ENCODE measurements around the gene SF3B5. TPM values are rescaled to one million over a fixed set of nuclear protein-coding genes. Genes with fewer than 3 reads are reported as not detected.

The SF3B5 gene
- polyA plus RNA-seq, 1 donor (not counting 4 experiments of a cell fraction or from before 2014, with no cell fraction given) = 199 TPM

DNA sequence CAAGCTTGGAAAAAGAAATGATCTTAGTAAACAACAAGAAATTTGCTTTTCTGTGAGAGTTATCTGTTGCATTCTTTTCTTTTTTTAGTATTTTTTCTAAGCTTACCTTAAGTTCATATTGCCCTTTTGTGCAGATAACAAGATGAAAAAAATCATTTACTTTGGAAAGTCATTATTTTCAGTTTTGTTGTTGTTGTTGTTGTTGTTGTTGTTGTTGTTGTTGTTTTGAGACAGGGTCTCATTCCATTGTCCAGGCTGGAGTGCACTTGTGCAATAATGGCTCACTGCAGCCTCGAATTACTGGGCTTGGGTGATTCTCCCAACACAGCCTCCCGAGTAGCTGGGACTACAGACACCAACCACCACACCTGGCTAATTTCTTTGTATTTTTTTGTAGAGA, 46.1 kb upstream of the SF3B5 start:
- no peaks in the 10 kb centered on the region for H3K79me2 ChIP-seq (ENCODE audit: control insufficient read depth, insufficient read depth, low read length)
- H3K9me3 ChIP-seq (ENCODE audit: control insufficient read depth, low read depth, low read length) = no peaks in the 10 kb centered on the region
- H3K36me3 ChIP-seq (ENCODE audit: control insufficient read depth in 2 of 2, extremely low read depth in 1 of 2, insufficient read depth in 2 of 2, low read length in 2 of 2) = no peaks in the 10 kb centered on the region
- FAIRE-seq (no peak), DNase-seq (ENCODE audit: low read depth, low spot score) (no peak)
- dilution Hi-C loops (cut with MboI; ENCODE audit: extremely low pct_ligation_motif_present, low sequenced_read_pairs) = no loop called here
- H3K27ac ChIP-seq (ENCODE audit: control insufficient read depth, insufficient read depth, low read length) = no peak overlapping the region
- TF ChIP-seq EZH2 (IDR thresholded peaks at IDR 0.05; ENCODE audit: low read length) = no peak
- TF ChIP-seq CTCF (optimal IDR thresholded peaks at IDR 0.05 in 1 of 3, IDR thresholded peaks at IDR 0.05 in 1 of 3, conservative IDR thresholded peaks at IDR 0.05 in 1 of 3; ENCODE audit: extremely low read depth in 1 of 3, insufficient read depth in 2 of 3, low read length in 3 of 3) = no peak
- no peaks in the 10 kb centered on the region for H3K9me1 ChIP-seq (ENCODE audit: control insufficient read depth, extremely low read depth, insufficient read depth, low read length)
- H3K4me1 ChIP-seq (ENCODE audit: control insufficient read depth, extremely low read depth, insufficient read depth, low read length) = no peaks in the 10 kb centered on the region
- H3K9ac ChIP-seq (ENCODE audit: control insufficient read depth, extremely low read depth, insufficient read depth, low read length) = no peak overlapping the region
- no peaks in the 10 kb centered on the region for H4K20me1 ChIP-seq (ENCODE audit: control insufficient read depth, extremely low read depth, insufficient read depth, low read length)
- no peak overlapping the region for H2AFZ ChIP-seq (ENCODE audit: control insufficient read depth, low read length)
- H3K4me2 ChIP-seq (ENCODE audit: control insufficient read depth, extremely low read depth, insufficient read depth, low read depth, low read length) = no peak overlapping the region
- no peak overlapping the region for H3K4me3 ChIP-seq (ENCODE audit: control insufficient read depth in 2 of 3, extremely low read depth in 1 of 3, insufficient read depth in 2 of 3, low read depth in 1 of 3, low read length in 3 of 3)
- no peaks in the 10 kb centered on the region for H3K27me3 ChIP-seq (ENCODE audit: control insufficient read depth, extremely low read depth, insufficient read depth, low read length)

DNA sequence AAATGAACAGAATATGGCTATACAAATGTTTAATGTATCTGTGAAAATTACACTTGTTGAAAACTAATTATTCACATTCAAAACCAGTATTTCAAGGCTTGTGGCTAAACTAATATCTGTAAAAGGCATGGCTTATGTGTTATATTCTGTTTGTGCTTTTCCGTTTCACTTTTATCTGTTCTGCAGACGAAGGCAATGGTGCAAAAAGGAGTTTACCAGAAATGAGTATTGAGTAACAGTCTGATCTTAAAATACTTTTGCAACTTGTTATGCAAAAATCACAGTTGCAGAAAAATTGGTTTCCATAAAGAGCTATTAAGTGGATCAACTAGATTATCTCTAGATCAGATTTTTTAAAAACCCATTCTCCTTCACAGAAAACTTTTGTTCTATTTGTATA, 45.5 kb upstream of the SF3B5 start:
- no peak for FAIRE-seq
- dilution Hi-C loops (cut with MboI; ENCODE audit: extremely low pct_ligation_motif_present, low sequenced_read_pairs) = no loop called here

More for the DNA sequence above, 45.5 kb upstream of the SF3B5 start:
- H3K27me3 ChIP-seq (ENCODE audit: control insufficient read depth, extremely low read depth, insufficient read depth, low read length) = no peaks in the 10 kb centered on the region
- no peaks in the 10 kb centered on the region for H3K4me1 ChIP-seq (ENCODE audit: control insufficient read depth, extremely low read depth, insufficient read depth, low read length)
- TF ChIP-seq CTCF (optimal IDR thresholded peaks at IDR 0.05 in 1 of 3, IDR thresholded peaks at IDR 0.05 in 1 of 3, conservative IDR thresholded peaks at IDR 0.05 in 1 of 3; ENCODE audit: extremely low read depth in 1 of 3, insufficient read depth in 2 of 3, low read length in 3 of 3) (no peak), EZH2 (IDR thresholded peaks at IDR 0.05; ENCODE audit: low read length) (no peak)
- H3K27ac ChIP-seq (ENCODE audit: control insufficient read depth, insufficient read depth, low read length) = no peak overlapping the region
- H3K4me2 ChIP-seq (ENCODE audit: control insufficient read depth, extremely low read depth, insufficient read depth, low read depth, low read length) = no peak overlapping the region
- no peaks in the 10 kb centered on the region for H3K79me2 ChIP-seq (ENCODE audit: control insufficient read depth, insufficient read depth, low read length)
- no peaks in the 10 kb centered on the region for H4K20me1 ChIP-seq (ENCODE audit: control insufficient read depth, extremely low read depth, insufficient read depth, low read length)
- H3K9ac ChIP-seq (ENCODE audit: control insufficient read depth, extremely low read depth, insufficient read depth, low read length) = no peak overlapping the region
- no peaks in the 10 kb centered on the region for H3K36me3 ChIP-seq (ENCODE audit: control insufficient read depth in 2 of 2, extremely low read depth in 1 of 2, insufficient read depth in 2 of 2, low read length in 2 of 2)
- no peak overlapping the region for H3K4me3 ChIP-seq (ENCODE audit: control insufficient read depth in 2 of 3, extremely low read depth in 1 of 3, insufficient read depth in 2 of 3, low read depth in 1 of 3, low read length in 3 of 3)
- H2AFZ ChIP-seq (ENCODE audit: control insufficient read depth, low read length) = no peak overlapping the region
- no peaks in the 10 kb centered on the region for H3K9me1 ChIP-seq (ENCODE audit: control insufficient read depth, extremely low read depth, insufficient read depth, low read length)
- DNase-seq (ENCODE audit: low read depth, low spot score) = no peak
- no peaks in the 10 kb centered on the region for H3K9me3 ChIP-seq (ENCODE audit: control insufficient read depth, low read depth, low read length)

Measured in keratinocyte (primary cell).